Keratinocyte (primary cell): ENCODE data around the gene ADSL. TPM values are rescaled to one million over a fixed set of nuclear protein-coding genes. Genes with fewer than 3 reads are reported as not detected.

Experiments
- DNase-seq: peaks from one replicate; pipeline ENCODE4 v3.0.0-alpha.2; 2011; ENCODE audit warnings: low read depth, missing footprints, low spot score
- FAIRE-seq: peaks from 2 replicates; lab custom pipeline; 2011; peaks lifted over from hg19 to GRCh38; lab: Jason Lieb, UNC
- H2AFZ ChIP-seq: 2 replicates; pipeline ENCODE4 v1.6.0; 2012; ENCODE audit warnings: low read length, control low read depth, inconsistent platforms; ENCODE audit not compliant: control insufficient read depth
- H3K27ac ChIP-seq: 2 replicates; pipeline ENCODE4 v1.5.1; 2011; ENCODE audit warnings: low read length; ENCODE audit not compliant: control insufficient read depth, insufficient read depth
- H3K27me3 ChIP-seq: 3 replicates; pipeline ENCODE4 v1.6.0; 2011; ENCODE audit warnings: low read length; ENCODE audit not compliant: control insufficient read depth, insufficient read depth; ENCODE audit errors: extremely low read depth
- H3K36me3 ChIP-seq, 2 experiments: 2 replicates in 1 of 2; 3 replicates in 1 of 2; pipeline ENCODE4 v1.5.1; 2011; ENCODE audit warnings: low read length in 2 of 2, mild to moderate bottlenecking in 1 of 2; ENCODE audit not compliant: control insufficient read depth in 2 of 2, insufficient read depth in 2 of 2; ENCODE audit errors: extremely low read depth in 1 of 2
- H3K4me1 ChIP-seq: 3 replicates; pipeline ENCODE4 v1.5.1; 2011; ENCODE audit warnings: low read length; ENCODE audit not compliant: control insufficient read depth, insufficient read depth; ENCODE audit errors: extremely low read depth
- H3K4me2 ChIP-seq: 3 replicates; pipeline ENCODE4 v1.6.0; 2011; ENCODE audit warnings: low read depth, low read length; ENCODE audit not compliant: control insufficient read depth, insufficient read depth; ENCODE audit errors: extremely low read depth
- H3K4me3 ChIP-seq, 3 experiments: fragments of 200-600 bp in 1 of 3; sonication (generic) in 1 of 3; 2 replicates in 2 of 3; 3 replicates in 1 of 3; pipeline ENCODE4 v1.5.1; 2011 to 2016; ENCODE audit warnings: low read length in 3 of 3, mild to moderate bottlenecking in 3 of 3, control low read depth in 2 of 3, inconsistent platforms in 1 of 3, low read depth in 1 of 3, mixed read lengths in 1 of 3, mixed run types in 1 of 3, moderate library complexity in 1 of 3; ENCODE audit not compliant: control insufficient read depth in 2 of 3, insufficient read depth in 2 of 3; ENCODE audit errors: extremely low read depth in 1 of 3
- H3K79me2 ChIP-seq: 2 replicates; pipeline ENCODE4 v1.6.0; 2012; ENCODE audit warnings: low read length; ENCODE audit not compliant: control insufficient read depth, insufficient read depth
- H3K9ac ChIP-seq: 3 replicates; pipeline ENCODE4 v1.6.0; 2011; ENCODE audit warnings: low read length; ENCODE audit not compliant: control insufficient read depth, insufficient read depth; ENCODE audit errors: extremely low read depth
- H3K9me1 ChIP-seq: 3 replicates; pipeline ENCODE4 v1.6.0; 2011; ENCODE audit warnings: low read length; ENCODE audit not compliant: control insufficient read depth, insufficient read depth; ENCODE audit errors: extremely low read depth
- H3K9me3 ChIP-seq: 2 replicates; pipeline ENCODE4 v1.5.1; 2012; ENCODE audit warnings: low read depth, low read length; ENCODE audit not compliant: control insufficient read depth
- H4K20me1 ChIP-seq: 3 replicates; pipeline ENCODE4 v1.6.0; 2011; ENCODE audit warnings: low read length; ENCODE audit not compliant: control insufficient read depth, insufficient read depth; ENCODE audit errors: extremely low read depth
- EZH2 ChIP-seq: IDR thresholded peaks from one replicate; pipeline ENCODE4 v1.6.1; 2012; ENCODE audit warnings: inconsistent platforms, mild to moderate bottlenecking, low read length, moderate library complexity
- dilution Hi-C: fragments of 300-500 bp; cut with MboI; formaldehyde crosslinking; loops from one replicate; pipeline ENCODE4 v1.7.0; 2020; ENCODE audit warnings: low sequenced_read_pairs; ENCODE audit not compliant: extremely low pct_ligation_motif_present
- polyA plus RNA-seq, 5 experiments: library from polyadenylated mRNA; depleted of rRNA in 3 of 5; stranded (reverse) in 3 of 5; stranded (forward) in 1 of 5; unstranded in 1 of 5; fragments of >200 nt; gene quantifications; 1 replicate in 1 of 5; 2 replicates in 3 of 5; 3 replicates in 1 of 5; pipeline versions ENCODE4 v1.2.1 to v1.2.3, GENCODE V29; 2011 to 2012; ENCODE audit warnings: missing spikeins in 2 of 5, low read depth in 1 of 5, low replicate concordance in 1 of 5
- TF ChIP-seq, protein P1 (sequence below), 3 experiments: IDR thresholded peaks in 1 of 3; conservative IDR thresholded peaks in 1 of 3; optimal IDR thresholded peaks in 1 of 3; 2 replicates in 2 of 3; 3 replicates in 1 of 3; pipeline versions ENCODE3 to v1.5.1; 2011; ENCODE audit warnings: low read length in 3 of 3, mild to moderate bottlenecking in 3 of 3, moderate library complexity in 2 of 3, control low read depth in 1 of 3, inconsistent platforms in 1 of 3; ENCODE audit not compliant: insufficient read depth in 2 of 3; ENCODE audit errors: extremely low read depth in 1 of 3

The ADSL gene
- polyA plus RNA-seq, 1 donor (not counting 4 experiments of a cell fraction or from before 2014, with no cell fraction given) = 96.1 TPM

DNA sequence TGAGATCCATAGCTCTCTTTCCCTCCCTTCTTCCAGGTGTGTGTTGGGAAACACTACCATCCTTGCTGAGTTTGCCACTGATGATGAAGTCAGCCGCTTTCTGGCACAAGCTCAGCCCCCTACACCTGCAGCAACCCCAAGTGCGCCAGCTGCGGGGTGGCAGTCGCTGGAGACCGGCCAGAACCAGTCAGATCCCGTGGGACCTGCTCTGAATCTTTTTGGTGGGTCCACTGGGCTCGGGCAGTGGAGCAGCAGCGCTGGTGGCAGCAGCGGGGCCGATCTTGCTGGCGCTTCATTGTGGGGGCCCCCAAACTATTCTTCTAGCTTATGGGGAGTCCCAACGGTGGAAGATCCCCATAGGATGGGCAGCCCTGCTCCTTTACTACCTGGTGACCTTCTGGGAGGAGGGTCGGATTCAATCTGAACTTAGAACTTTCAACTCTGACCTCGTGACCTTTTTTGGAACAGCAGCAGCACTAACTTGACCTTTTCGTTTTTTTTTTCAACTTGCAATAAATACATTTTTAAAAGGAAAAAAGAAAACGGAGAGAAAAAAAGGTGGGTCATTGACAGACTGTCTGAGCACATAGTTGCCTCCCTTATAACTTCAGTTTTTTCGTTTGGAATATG is 23.4 kb upstream of the ADSL start:
- H3K9me3 ChIP-seq = no peaks in the 10 kb centered on the region
- FAIRE-seq = no peak
- dilution Hi-C loops = no loop called here

GRCh38 chr22:40323681-40324171 is 22.6 kb upstream of the ADSL start:
- no peaks in the 10 kb centered on the region for H3K4me1 ChIP-seq
- DNase-seq = no peak
- H3K27ac ChIP-seq = no peak overlapping the region
- H2AFZ ChIP-seq = no peak overlapping the region
- no peak for TF ChIP-seq EZH2
- TF ChIP-seq, protein P1, sequence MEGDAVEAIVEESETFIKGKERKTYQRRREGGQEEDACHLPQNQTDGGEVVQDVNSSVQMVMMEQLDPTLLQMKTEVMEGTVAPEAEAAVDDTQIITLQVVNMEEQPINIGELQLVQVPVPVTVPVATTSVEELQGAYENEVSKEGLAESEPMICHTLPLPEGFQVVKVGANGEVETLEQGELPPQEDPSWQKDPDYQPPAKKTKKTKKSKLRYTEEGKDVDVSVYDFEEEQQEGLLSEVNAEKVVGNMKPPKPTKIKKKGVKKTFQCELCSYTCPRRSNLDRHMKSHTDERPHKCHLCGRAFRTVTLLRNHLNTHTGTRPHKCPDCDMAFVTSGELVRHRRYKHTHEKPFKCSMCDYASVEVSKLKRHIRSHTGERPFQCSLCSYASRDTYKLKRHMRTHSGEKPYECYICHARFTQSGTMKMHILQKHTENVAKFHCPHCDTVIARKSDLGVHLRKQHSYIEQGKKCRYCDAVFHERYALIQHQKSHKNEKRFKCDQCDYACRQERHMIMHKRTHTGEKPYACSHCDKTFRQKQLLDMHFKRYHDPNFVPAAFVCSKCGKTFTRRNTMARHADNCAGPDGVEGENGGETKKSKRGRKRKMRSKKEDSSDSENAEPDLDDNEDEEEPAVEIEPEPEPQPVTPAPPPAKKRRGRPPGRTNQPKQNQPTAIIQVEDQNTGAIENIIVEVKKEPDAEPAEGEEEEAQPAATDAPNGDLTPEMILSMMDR (optimal IDR thresholded peaks at IDR 0.05 in 1 of 3, IDR thresholded peaks at IDR 0.05 in 1 of 3, conservative IDR thresholded peaks at IDR 0.05 in 1 of 3; ENCODE audit: extremely low read depth in 1 of 3, insufficient read depth in 2 of 3, low read length in 3 of 3) = no peak
- dilution Hi-C loops = no loop called here
- no peak overlapping the region for H3K4me2 ChIP-seq
- H3K9me3 ChIP-seq = no peaks in the 10 kb centered on the region
- H3K27me3 ChIP-seq = no peaks in the 10 kb centered on the region
- FAIRE-seq = no peak
- no peak overlapping the region for H3K4me3 ChIP-seq
- H4K20me1 ChIP-seq = no peaks in the 10 kb centered on the region
- H3K9me1 ChIP-seq = no peaks in the 10 kb centered on the region
- peaks cover 2 to 12% of the 10 kb centered on the region in 2 experiments for H3K36me3 ChIP-seq
- no peak overlapping the region for H3K9ac ChIP-seq
- no peaks in the 10 kb centered on the region for H3K79me2 ChIP-seq

More for the DNA sequence above, 23.4 kb upstream of the ADSL start:
- Histone ChIP-seq H3K27ac (no peak overlapping the region), H3K4me3 (no peak overlapping the region), H3K9me1 (no peaks in the 10 kb centered on the region), H3K27me3 (no peaks in the 10 kb centered on the region), H4K20me1 (no peaks in the 10 kb centered on the region), H3K4me2 (no peak overlapping the region), H3K79me2 (no peaks in the 10 kb centered on the region), H2AFZ (no peak overlapping the region), H3K36me3 (peaks cover 2 to 12% of the 10 kb centered on the region in 2 experiments), H3K4me1 (no peaks in the 10 kb centered on the region), H3K9ac (no peak overlapping the region)
- TF ChIP-seq, protein P1 (optimal IDR thresholded peaks at IDR 0.05 in 1 of 3, IDR thresholded peaks at IDR 0.05 in 1 of 3, conservative IDR thresholded peaks at IDR 0.05 in 1 of 3; ENCODE audit: extremely low read depth in 1 of 3, insufficient read depth in 2 of 3, low read length in 3 of 3) = no peak
- TF ChIP-seq EZH2 = no peak
- no peak for DNase-seq
